HepG2 (cell line): ENCODE data around the gene WNT5B. TPM values are rescaled to one million over a fixed set of nuclear protein-coding genes. Genes with fewer than 3 reads are reported as not detected.

ENCODE experiments used
- AGO1 ChIP-seq: fragments of 200-400 bp; formaldehyde crosslinking; IDR thresholded peaks from 2 replicates; pipeline ENCODE4 v1.6.1; 2017; ENCODE audit warnings: mild to moderate bottlenecking, low read depth, low read length, moderate library complexity; ENCODE audit not compliant: poor library complexity, severe bottlenecking
- AGO2 ChIP-seq: fragments of 200-400 bp; formaldehyde crosslinking; optimal IDR thresholded peaks from 2 replicates; pipeline ENCODE3; 2017; ENCODE audit warnings: mild to moderate bottlenecking, low read depth, low read length, moderate library complexity
- ARNT ChIP-seq: fragments of 450-650 bp; IDR thresholded peaks from 2 replicates; pipeline ENCODE4 v1.6.1; 2017
- ESRRA ChIP-seq: sonication (generic); formaldehyde crosslinking; IDR thresholded peaks from 2 replicates; pipeline ENCODE4 v1.5.1; 2020; ENCODE audit warnings: mild to moderate bottlenecking, low read depth, missing genetic modification reagents
- HBP1 ChIP-seq: IDR thresholded peaks from 2 replicates; pipeline ENCODE4 v1.6.1; 2016; ENCODE audit warnings: low read depth, control low read depth
- KAT8 ChIP-seq: IDR thresholded peaks from 2 replicates; pipeline ENCODE4 v1.6.1; 2016; ENCODE audit warnings: missing genetic modification reagents, missing compliant biosample characterization
- KLF12 ChIP-seq: sonication (generic); formaldehyde crosslinking; IDR thresholded peaks from 2 replicates; pipeline ENCODE4 v1.4.0; 2020; ENCODE audit warnings: missing genetic modification reagents, borderline replicate concordance
- LRRFIP1 ChIP-seq: sonication (generic); formaldehyde crosslinking; conservative IDR thresholded peaks from 2 replicates; pipeline ENCODE4 v1.4.0; 2020; ENCODE audit warnings: missing genetic modification reagents
- MLX ChIP-seq: IDR thresholded peaks from 2 replicates; pipeline ENCODE4 v1.6.1; 2016
- NFE2L2 ChIP-seq: fragments of 150-350 bp; IDR thresholded peaks from 2 replicates; pipeline ENCODE4 v1.6.1; 2014; ENCODE audit warnings: low read length
- RCOR2 ChIP-seq: IDR thresholded peaks from 2 replicates; pipeline ENCODE4 v1.6.1; 2016; ENCODE audit warnings: missing biosample characterization, missing genetic modification reagents
- RFXANK ChIP-seq: IDR thresholded peaks from 2 replicates; pipeline ENCODE4 v1.6.1; 2016
- SKI ChIP-seq: fragments of 450-650 bp; IDR thresholded peaks from one replicate; pipeline ENCODE4 v1.6.1; 2018; ENCODE audit warnings: mild to moderate bottlenecking; ENCODE audit not compliant: partially characterized antibody
- ZBTB49 ChIP-seq: sonication (generic); formaldehyde crosslinking; IDR thresholded peaks from 2 replicates; pipeline ENCODE4 v1.4.0; 2020; ENCODE audit warnings: missing genetic modification reagents, borderline replicate concordance
- ZHX1 ChIP-seq: sonication (generic); formaldehyde crosslinking; IDR thresholded peaks from 2 replicates; pipeline ENCODE4 v1.8.1; 2022; ENCODE audit warnings: low read depth, mild to moderate bottlenecking, missing genetic modification reagents
- ZNF124 ChIP-seq: sonication (generic); formaldehyde crosslinking; IDR thresholded peaks from 2 replicates; pipeline ENCODE4 v1.4.0; 2020; ENCODE audit warnings: missing genetic modification reagents
- ZNF205 ChIP-seq: IDR thresholded peaks from 2 replicates; pipeline ENCODE4 v1.6.1; 2018; ENCODE audit warnings: missing biosample characterization, missing genetic modification reagents
- ZNF790 ChIP-seq: sonication (generic); formaldehyde crosslinking; IDR thresholded peaks from 2 replicates; pipeline ENCODE4 v1.8.0; 2022; ENCODE audit warnings: missing genetic modification reagents, mild to moderate bottlenecking, borderline replicate concordance
- ZNF883 ChIP-seq: sonication (generic); formaldehyde crosslinking; IDR thresholded peaks from 2 replicates; pipeline ENCODE4 v1.5.1; 2020; ENCODE audit warnings: mild to moderate bottlenecking, missing genetic modification reagents; ENCODE audit errors: not compliant biosample characterization
- ZSCAN20 ChIP-seq: sonication (generic); formaldehyde crosslinking; IDR thresholded peaks from 2 replicates; pipeline ENCODE4 v1.4.0; 2020; ENCODE audit warnings: missing genetic modification reagents, mild to moderate bottlenecking, borderline replicate concordance
- ZSCAN9 ChIP-seq: IDR thresholded peaks from 2 replicates; pipeline ENCODE4 v1.6.1; 2016; ENCODE audit warnings: borderline replicate concordance
- polyA plus RNA-seq, 8 experiments: library from polyadenylated mRNA; depleted of rRNA in 3 of 8; stranded (reverse) in 7 of 8; unstranded in 1 of 8; fragments of >200 nt; fragmentation: Illumina TruSeq in 4 of 8; extraction: Trizol in 4 of 8; gene quantifications; 2 replicates each; pipeline versions ENCODE4 v1.2.1 to v1.2.3, GENCODE V29; 2011 to 2016; ENCODE audit warnings: low read depth in 4 of 8, missing spikeins in 1 of 8, mixed read lengths in 1 of 8; ENCODE audit not compliant: insufficient read depth in 1 of 8
- total RNA-seq, 5 experiments: library from RNA; depleted of rRNA; stranded (reverse); fragments of >200 nt; fragmentation: Illumina TruSeq; extraction: Trizol; gene quantifications; 2 replicates each; pipeline ENCODE4 v1.2.3, GENCODE V29; 2016; ENCODE audit warnings: low read depth in 1 of 5

Gene WNT5B
- total and polyA plus RNA-seq, 2 of the 13 experiments (the other 11 are each of a cell fraction or from before 2014, with no cell fraction given), result 0.04 TPM; not detected in 1

- TF ChIP-seq ZBTB49 (CRISPR knock-in tag) (no peak), ZHX1 (CRISPR knock-in tag) (no peak), ZNF205 (0 out of 2 replicates have a peak, but pooled peaks have one; percentile 27), MLX (CRISPR knock-in tag) (peak; percentile 50; the same call in 1 of the 2 replicates), AGO1 (no peak), ZNF790 (CRISPR knock-in tag) (no peak; the same call in 1 of the 2 replicates), ARNT (no peak), RFXANK (CRISPR knock-in tag) (0 out of 2 replicates have a peak, but pooled peaks have one; percentile 66), ZSCAN9 (CRISPR knock-in tag) (peak; percentile 78), KAT8 (CRISPR knock-in tag) (peak; percentile 86), AGO2 (no peak), ZSCAN20 (no peak), RCOR2 (CRISPR knock-in tag) (no peak), ZNF883 (CRISPR knock-in tag) (no peak), NFE2L2 (no peak), LRRFIP1 (CRISPR knock-in tag) (no peak; the same call in 1 of the 2 replicates), HBP1 (CRISPR knock-in tag) (peak; percentile 70; the same call in 1 of the 2 replicates), SKI (peak; percentile 79), KLF12 (CRISPR knock-in tag) (no peak; the same call in 1 of the 2 replicates), ZNF124 (CRISPR knock-in tag) (no peak; the same call in 1 of the 2 replicates), ESRRA (CRISPR knock-in tag) (0 out of 2 replicates have a peak, but pooled peaks have one; percentile 20)
These were observed 61.6 kb downstream of the WNT5B start, which contains the start of gene ADIPOR2 (continued) for GRCh38 chr12:1690578-1691122.
